Putamen (tissue), 1 donor: ENCODE measurements around the gene ZNF195.
"Not testable (repeated sequence)": the region's sequence is repeated elsewhere in the genome, so short reads cannot be mapped to it uniquely, and the experiment has no call there.

Experiments
- DNase-seq: peaks from one replicate; pipeline ENCODE4 v3.0.0-alpha.2; 2016; ENCODE audit warnings: low spot score

ZNF195 gene

DNA sequence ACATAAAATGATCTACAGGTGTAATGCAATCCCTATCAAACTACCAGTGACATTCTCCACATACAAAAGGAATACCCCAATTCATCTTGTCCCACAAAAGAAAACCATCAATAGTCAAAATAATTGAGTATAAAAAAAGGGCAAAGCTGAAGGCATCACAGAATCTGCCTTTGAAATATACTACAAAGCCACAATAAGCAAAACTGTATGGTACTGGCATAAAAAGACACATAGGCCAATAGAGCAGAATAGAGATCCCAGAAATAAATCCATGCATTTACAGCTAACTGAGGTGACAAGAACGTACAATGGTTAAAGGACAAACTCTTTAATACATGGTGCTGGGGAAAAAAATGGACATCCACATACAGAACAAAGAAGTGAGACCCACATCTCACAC lies 31.8 kb downstream of the ZNF195 start:
- DNase-seq, result no peak

DNA sequence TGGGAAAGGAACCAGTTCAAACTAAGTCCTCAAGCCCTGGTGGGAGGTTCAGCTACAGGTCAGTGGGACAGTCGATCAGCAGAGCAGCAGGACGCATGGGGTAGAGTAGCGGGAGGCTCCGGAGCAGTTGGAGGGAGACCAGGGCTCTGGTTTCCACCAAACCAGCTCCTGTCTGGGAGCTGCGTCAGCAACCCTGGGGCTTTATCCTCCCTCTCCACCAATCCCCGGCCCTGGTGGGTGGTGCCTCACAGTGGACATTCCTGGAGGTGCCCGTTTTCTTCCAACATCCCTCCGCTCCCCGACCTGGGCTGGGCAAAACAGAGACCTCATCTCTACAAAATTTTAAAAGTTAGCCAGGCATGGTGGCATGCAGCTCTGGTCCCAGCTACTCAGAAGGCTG lies 32.4 kb downstream of the ZNF195 start:
- no peak for DNase-seq

DNA sequence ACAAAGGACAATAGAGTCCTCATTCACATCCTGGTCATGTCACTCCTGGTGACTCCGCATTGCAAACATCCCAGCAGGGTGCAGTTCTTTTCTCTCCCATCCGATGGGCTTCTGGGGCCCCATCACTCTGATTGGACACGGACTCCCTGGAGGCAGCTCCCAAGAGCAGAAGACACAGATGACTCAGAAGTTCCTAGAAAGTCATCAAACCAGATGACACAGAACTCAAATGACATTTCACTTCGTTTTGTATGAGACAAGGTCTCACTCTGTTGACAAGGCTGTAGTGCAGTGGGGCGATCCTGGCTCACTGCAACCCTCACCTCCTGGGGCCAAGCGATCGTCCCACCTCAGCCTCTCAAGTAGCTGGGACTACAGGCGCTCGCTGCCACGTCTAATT lies 33.2 kb downstream of the ZNF195 start:
- DNase-seq, result no peak

DNA sequence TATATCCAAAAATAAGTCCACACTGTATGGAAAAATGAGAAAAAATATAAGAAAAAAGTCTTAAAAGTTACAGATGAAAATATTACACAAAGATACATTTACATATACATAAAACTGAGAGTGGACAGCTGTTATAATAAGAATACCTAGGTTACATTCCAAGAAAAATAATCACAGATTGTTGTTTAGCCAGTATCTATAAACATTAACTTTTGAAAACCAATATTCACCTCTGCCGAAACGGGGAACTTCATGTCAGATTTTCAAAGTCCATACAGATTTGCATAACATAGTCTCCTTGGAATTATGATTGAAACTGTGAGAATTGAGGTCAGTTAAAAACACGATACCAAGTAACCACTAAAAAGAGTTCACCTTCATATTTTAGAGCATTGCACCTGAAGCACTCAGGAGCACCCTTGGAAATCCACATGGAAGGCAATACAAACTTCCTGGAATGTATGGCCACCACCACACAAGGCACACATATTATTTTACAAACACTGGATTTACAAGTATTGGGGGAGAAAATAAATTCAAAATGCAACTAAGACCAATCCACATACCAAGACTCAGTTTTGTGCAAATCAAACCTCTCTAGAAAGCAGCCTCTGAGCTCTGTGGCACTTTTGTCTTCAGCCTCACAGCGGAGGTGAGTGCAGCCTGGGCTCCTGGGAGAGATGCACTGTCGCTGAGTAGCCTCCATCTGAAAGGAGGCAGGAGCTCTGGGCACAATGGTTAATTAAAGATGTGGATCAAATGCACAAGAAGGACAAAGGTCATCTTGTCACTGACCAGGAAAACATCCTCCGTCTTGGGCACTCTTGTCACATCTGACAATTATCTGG lies 34.4 kb downstream of the ZNF195 start:
- no peak for DNase-seq

DNA sequence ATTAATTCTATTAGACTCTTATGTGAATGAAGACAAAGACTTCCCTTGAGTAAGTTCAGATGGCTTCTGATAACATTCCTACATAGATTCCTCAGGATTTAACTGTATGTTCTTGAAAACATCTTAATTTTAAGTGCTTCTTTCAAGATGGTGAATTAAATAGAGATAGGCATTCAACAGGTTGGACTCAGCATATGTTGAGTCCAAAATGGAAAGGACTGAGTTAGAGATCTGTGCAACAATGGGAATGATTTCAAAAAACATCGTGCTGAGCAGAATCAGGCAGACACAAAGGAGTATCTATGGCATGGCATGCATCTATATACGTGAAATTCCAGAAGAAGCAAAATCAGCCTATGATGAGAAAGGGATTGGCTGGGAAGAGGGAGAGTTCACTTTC lies 36.2 kb downstream of the ZNF195 start:
- DNase-seq, result no peak

DNA sequence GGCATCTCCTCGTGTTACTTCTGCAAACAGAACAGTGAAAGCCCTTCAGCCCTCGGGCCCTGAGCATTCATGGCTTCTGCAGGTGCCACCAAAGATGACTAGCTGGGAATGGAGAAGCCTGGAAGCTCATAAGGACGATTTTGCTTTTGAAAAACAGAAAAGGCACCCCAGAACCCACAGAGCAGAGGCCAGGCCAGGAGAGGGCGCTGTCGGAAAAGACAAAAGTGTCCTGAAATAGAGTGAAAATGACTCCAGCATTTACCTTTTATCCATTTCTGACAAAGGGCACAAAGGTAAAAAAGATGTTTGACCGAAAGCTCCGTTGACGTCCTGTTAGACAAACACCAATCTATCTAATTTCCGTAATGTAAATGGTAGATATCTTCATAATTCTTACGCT lies 37.6 kb downstream of the ZNF195 start:
- peak; percentile 20 for DNase-seq

DNA sequence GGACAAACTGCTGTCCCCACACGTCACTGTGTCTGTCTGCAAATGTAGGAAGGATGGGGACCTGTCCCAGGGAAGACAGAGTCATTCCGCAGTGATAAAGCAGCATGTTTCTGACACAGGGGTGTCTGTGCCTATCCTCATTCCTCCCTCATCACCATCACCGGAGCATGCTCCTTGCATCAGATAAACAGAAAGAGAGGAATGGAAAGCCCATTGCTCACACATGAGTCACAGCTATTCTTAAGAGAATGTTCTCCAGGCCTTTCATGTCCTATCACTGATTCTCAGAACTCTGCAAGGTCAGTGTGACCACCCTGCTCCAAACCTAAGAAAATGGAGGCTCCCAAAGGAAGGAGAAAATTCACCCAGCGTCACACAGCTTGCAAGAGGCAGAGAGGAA lies 38.9 kb downstream of the ZNF195 start:
- DNase-seq, result no peak

DNA sequence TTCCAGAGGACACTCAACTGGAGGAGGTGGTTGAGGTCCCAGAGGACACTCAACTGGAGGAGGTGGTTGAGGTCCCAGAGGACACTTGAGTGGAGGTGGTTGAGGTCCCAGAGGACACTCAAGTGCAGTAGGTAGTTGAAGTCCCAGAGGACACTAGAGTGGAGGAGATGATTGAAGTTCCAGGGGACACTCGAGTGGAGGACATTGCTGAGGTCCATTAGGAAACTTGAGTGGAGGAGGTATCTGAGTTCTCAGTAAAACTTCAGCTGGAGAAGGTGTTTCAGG lies 39.7 kb downstream of the ZNF195 start:
- DNase-seq, result no peak

DNA sequence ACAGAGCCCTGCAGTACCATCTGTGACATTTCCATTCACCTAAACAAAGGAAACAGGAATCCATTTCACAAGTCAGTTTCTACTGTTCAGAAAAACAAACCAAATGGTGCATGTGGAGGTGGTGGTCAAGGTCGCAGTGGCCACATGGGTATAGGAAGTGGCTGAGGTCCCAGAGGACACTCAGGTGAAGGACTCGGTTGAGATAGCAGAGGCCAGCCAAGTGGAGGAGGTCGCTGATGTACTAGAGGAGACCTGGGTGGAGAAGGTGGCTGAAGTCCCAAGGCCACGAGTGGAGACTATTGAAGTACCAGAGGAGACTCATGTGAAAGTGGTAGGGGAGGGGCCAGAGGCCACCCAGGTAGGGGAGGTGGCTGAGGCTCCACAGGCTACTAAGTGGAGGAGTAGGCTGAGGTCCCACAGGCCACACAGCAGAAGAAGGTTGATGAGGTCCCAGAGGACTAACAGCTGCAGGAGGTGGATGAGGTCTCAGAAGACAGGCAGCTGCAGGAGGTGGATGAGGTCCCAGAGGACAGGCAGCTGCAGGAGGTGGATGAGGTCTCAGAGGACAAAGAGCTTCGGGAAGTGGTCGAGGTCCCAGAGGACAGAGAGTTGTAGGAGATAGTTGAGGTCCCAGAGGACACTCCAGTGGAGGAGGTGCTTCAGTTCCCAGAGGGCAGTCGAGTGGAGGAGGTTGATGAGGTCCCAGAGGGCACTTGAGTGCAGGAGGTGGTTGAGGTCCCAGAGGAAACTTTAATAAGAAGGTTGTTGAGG lies 40.2 kb downstream of the ZNF195 start:
- DNase-seq, result no peak

DNA sequence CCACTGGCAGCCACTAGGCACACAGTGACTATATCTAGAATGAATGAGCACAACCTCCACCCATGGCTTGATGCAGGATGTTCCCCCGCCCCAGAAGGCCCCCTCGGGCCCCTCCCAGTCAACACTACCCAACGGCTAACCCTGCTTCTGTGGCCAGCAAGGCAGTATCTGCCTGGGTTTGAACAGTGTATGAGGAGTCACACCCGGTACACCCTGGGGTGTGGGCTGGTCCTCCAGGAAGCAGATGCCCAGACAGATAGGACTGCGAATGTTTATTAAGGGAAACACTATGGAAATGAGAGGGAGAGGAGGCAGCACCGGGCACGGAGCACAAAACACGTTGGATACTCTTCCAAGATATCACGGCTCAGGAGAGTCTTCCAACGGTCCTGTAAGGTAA lies 42.5 kb downstream of the ZNF195 start:
- not testable (repeated sequence) for DNase-seq

DNA sequence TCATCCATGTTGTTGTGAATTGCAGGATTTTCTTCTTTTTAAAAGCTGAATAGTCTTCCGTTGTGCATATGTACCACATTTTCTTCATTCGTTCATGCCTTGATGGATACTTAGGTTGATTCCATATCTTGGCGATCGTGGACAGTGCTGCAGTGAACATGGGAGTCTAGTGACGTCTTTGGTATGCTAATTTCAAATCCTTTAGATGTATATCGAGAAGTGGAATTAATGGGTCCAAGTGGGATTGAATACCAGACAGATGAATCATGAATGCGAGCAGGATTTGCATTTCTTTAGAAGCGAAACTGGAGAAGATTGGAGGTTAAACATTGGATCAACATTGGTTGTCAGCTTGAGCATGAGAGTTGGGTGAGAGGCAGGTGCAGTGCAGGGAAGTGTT lies 45.8 kb downstream of the ZNF195 start:
- DNase-seq, result not testable (repeated sequence)

DNA sequence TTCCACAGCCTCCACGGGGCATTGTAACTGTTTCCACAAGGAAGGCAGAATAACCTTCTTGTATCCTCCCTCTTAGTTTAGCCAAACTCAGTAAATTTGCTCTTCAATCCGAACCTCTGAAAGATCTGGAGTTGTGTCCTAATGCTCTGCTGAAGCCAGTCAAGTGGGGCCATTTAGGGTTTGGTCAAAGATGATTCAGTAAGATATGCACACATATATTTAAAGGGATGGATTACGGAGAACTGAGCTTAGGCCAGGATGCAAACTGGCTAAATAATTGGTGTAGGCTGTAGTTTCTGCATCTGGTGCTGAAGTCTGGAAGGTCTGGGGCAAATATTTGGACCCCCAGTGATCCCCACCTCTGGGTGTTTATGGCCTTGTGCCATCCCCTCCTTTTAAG lies 47.9 kb downstream of the ZNF195 start:
- not testable (repeated sequence) for DNase-seq

DNA sequence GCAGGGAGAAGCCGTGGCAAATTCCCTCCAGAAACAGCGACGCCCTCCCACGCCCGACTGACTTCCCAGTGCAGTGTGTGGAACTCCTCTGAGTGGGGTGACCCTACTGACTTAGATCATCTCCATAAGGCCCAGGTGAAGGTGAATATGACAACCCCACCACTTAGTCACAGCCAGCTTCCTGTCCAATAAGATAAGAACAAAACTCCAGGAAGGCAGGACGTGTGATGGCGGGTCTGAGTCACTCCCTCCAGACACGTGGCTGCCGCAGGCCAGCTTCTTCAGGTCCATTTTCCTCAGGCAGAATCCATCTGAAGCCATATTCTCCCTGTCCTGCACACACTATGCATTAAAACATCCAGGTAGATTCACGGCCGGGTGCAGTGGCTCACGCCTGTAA lies 48.9 kb downstream of the ZNF195 start:
- DNase-seq, result not testable (repeated sequence)

DNA sequence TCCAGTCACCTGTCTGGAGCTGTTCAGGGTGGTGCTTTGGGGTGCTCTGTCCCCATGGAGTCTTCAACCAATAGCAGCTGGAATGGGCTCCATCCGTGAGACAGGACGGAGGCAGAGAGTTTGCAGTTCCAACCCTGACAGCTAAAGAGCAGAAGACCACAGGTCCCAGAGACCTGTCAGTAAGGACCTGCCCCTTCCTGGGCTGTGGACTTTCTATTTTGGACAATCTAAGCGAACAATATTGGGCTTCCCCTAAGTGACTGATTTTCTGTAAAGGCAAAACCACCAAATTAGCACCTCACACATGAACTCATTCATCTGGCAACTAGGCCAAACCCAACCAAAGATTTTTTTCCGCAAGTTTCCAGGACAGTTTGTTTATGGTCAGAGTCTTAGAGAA lies 50.4 kb downstream of the ZNF195 start:
- DNase-seq, result not testable (repeated sequence)

DNA sequence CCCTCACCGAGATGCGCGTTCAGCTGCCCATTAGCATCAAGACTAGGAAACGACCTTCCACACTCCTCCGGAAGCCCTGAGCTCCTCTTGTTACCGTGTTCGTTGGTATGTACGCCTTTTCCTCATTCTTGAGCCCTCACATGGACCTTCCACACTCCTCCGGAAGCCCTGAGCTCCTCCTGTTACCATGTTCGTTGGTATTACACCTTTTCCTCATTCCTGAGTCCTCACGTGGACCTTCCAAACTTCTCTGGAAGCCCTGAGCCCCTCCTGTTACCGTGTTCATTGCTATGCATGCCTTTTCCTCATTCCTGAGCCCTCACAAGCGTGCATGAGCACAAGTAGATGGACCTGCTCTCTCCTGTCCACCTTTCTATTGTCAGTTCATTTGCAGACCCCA lies 52.5 kb downstream of the ZNF195 start:
- DNase-seq, result not testable (repeated sequence)

DNA sequence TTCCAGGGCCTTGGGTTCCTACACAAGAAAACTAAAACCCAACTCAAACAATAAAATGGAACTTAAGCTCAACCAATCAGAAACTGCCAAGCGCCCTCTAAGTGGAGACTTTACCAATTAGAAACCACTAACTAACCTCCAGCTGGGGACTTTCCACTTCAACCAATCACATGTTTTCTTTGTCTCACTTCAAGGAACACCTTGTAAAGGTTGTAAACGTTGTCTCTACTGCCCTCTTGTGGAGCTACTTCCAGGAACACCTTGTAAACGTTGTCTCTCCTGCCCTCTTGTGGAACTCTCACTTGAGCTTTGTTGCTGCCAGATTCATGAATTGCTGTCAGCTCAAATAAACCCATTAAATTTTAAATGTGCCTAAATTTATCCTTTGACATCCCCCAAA lies 54.2 kb downstream of the ZNF195 start:
- not testable (repeated sequence) for DNase-seq
